Osteoblast (primary cell): Measurements from ENCODE around the gene PIM1. TPM values are rescaled to one million over a fixed set of nuclear protein-coding genes. Genes with fewer than 3 reads are reported as not detected.

ENCODE experiments used
- DNase-seq: peaks from one replicate; pipeline ENCODE4 v3.0.0; 2011; ENCODE audit warnings: low spot score, mixed read lengths; ENCODE audit not compliant: insufficient read length; ENCODE audit errors: missing footprints
- H2AFZ ChIP-seq: 2 replicates; pipeline ENCODE4 v1.6.0; 2011; ENCODE audit warnings: mild to moderate bottlenecking, low read length
- H3K27ac ChIP-seq: 2 replicates; pipeline ENCODE4 v1.5.1; 2011; ENCODE audit warnings: mild to moderate bottlenecking, low read depth, low read length, moderate library complexity
- H3K27me3 ChIP-seq: 2 replicates; pipeline ENCODE4 v1.6.0; 2012; ENCODE audit warnings: mild to moderate bottlenecking, control low read depth, inconsistent platforms, low read length, moderate library complexity; ENCODE audit not compliant: insufficient read depth
- H3K36me3 ChIP-seq: 2 replicates; pipeline ENCODE4 v1.5.1; 2011; ENCODE audit warnings: mild to moderate bottlenecking, low read length, control low read depth, moderate library complexity; ENCODE audit not compliant: insufficient read depth
- H3K4me1 ChIP-seq: 2 replicates; pipeline ENCODE4 v1.5.1; 2011; ENCODE audit warnings: mild to moderate bottlenecking, low read length, control low read depth, moderate library complexity; ENCODE audit not compliant: insufficient read depth
- H3K4me2 ChIP-seq: 2 replicates; pipeline ENCODE4 v1.6.0; 2011; ENCODE audit warnings: mild to moderate bottlenecking, low read length; ENCODE audit not compliant: insufficient read depth
- H3K4me3 ChIP-seq: fragments of 200-600 bp; sonication (generic); 3 replicates; pipeline ENCODE4 v1.5.1; 2012; ENCODE audit warnings: mild to moderate bottlenecking, low read length, inconsistent platforms; ENCODE audit not compliant: insufficient read depth
- H3K79me2 ChIP-seq: 2 replicates; pipeline ENCODE4 v1.6.0; 2012; ENCODE audit warnings: mild to moderate bottlenecking, low read length, control low read depth, inconsistent platforms; ENCODE audit not compliant: insufficient read depth
- H3K9me3 ChIP-seq: 2 replicates; pipeline ENCODE4 v1.5.1; 2011; ENCODE audit warnings: low read depth, low read length, control low read depth
- H4K20me1 ChIP-seq: 2 replicates; pipeline ENCODE4 v1.6.0; 2012; ENCODE audit warnings: mild to moderate bottlenecking, low read length, control low read depth; ENCODE audit not compliant: insufficient read depth
- CTCF ChIP-seq: IDR thresholded peaks from 2 replicates; pipeline ENCODE4 v1.5.1; 2011; ENCODE audit warnings: mild to moderate bottlenecking, low read depth, low read length, moderate library complexity; ENCODE audit errors: extremely low read depth
- total RNA-seq: library from RNA; depleted of rRNA; stranded (reverse); fragments of >200 nt; gene quantifications from 2 replicates; pipeline ENCODE4 v1.2.3, GENCODE V29; 2012

The PIM1 gene
- 14.8 and 16.2 TPM in 2 replicates for total RNA-seq

- DNase-seq = peak; percentile 100
- H3K9me3 ChIP-seq = no peaks in the 10 kb centered on the region
These were observed at the start of gene PIM1 for GRCh38 chr6:37169496-37170272. TSS of gene PIM1 (plus strand) at chr6:37170152. CDS start at chr6:37170576, 424 bp downstream.

GRCh38 chr6:37121556-37121955 lies 48.4 kb upstream of the PIM1 start:
- Histone ChIP-seq H3K79me2 (no peaks in the 10 kb centered on the region), H3K4me3 (no peak overlapping the region), H3K27ac (no peak overlapping the region), H3K9me3 (no peaks in the 10 kb centered on the region), H4K20me1 (no peaks in the 10 kb centered on the region), H3K36me3 (no peaks in the 10 kb centered on the region), H2AFZ (no peak overlapping the region), H3K27me3 (no peaks in the 10 kb centered on the region), H3K4me2 (no peak overlapping the region), H3K4me1 (no peaks in the 10 kb centered on the region)
- DNase-seq = no peak
- no peak for TF ChIP-seq CTCF

More at GRCh38 chr6:37169496-37170272, at the start of gene PIM1:
- Histone ChIP-seq H2AFZ (peak within 1 kb of the TSS; percentile 47), H3K4me2 (peak within 1 kb of the TSS; percentile 91), H3K79me2 (peaks cover 22% of the 10 kb centered on the region), H3K36me3 (peaks cover 25% of the 10 kb centered on the region), H4K20me1 (peaks cover 18% of the 10 kb centered on the region), H3K4me1 (peaks cover 25% of the 10 kb centered on the region), H3K27me3 (no peaks in the 10 kb centered on the region), H3K4me3 (peak within 1 kb of the TSS; percentile 91), H3K27ac (peak within 1 kb of the TSS; percentile 88)
- no peak for TF ChIP-seq CTCF

- H4K20me1 ChIP-seq = no peaks in the 10 kb centered on the region
- no peaks in the 10 kb centered on the region for H3K36me3 ChIP-seq
- no peak overlapping the region for H3K4me3 ChIP-seq
- H3K27me3 ChIP-seq = no peaks in the 10 kb centered on the region
- H3K4me2 ChIP-seq = no peak overlapping the region
- H3K79me2 ChIP-seq = no peaks in the 10 kb centered on the region
- no peak for TF ChIP-seq CTCF
- H3K4me1 ChIP-seq = peaks cover under 1% of the 10 kb centered on the region
- H2AFZ ChIP-seq = no peak overlapping the region
- no peak overlapping the region for H3K27ac ChIP-seq
- no peaks in the 10 kb centered on the region for H3K9me3 ChIP-seq
- peak; percentile 78 for DNase-seq
These were observed 47.1 kb upstream of the PIM1 start for GRCh38 chr6:37122861-37123260.

GRCh38 chr6:37123957-37124729 lies 45.8 kb upstream of the PIM1 start:
- H3K4me1 ChIP-seq = peaks cover 11% of the 10 kb centered on the region
- TF ChIP-seq CTCF = peak; percentile 7
- no peak overlapping the region for H2AFZ ChIP-seq

More at GRCh38 chr6:37123957-37124729, 45.8 kb upstream of the PIM1 start:
- Histone ChIP-seq H3K4me2 (no peak overlapping the region), H3K9me3 (no peaks in the 10 kb centered on the region), H3K79me2 (no peaks in the 10 kb centered on the region), H3K27ac (no peak overlapping the region), H3K27me3 (no peaks in the 10 kb centered on the region), H3K36me3 (no peaks in the 10 kb centered on the region), H4K20me1 (no peaks in the 10 kb centered on the region), H3K4me3 (no peak overlapping the region)
- no peak for DNase-seq
